Measurements from ENCODE around the gene PRKD2.

Gene PRKD2

GRCh38 chr19:46739290-46739771, 22.4 kb upstream of the PRKD2 start:
- DNase-seq: no peak

- DNase-seq: no peak
Measured at GRCh38 chr19:46737761-46738171, 20.9 kb upstream of the PRKD2 start.

- no peak for DNase-seq
Measured at GRCh38 chr19:46737298-46737654, 20.4 kb upstream of the PRKD2 start.

- DNase-seq: no peak
Measured at GRCh38 chr19:46736531-46737297, 19.8 kb upstream of the PRKD2 start.

- DNase-seq: no peak
Measured at GRCh38 chr19:46733690-46734292, 16.9 kb upstream of the PRKD2 start.

GRCh38 chr19:46732966-46733689, 16.2 kb upstream of the PRKD2 start:
- DNase-seq: no peak

GRCh38 chr19:46732172-46732938, 15.4 kb upstream of the PRKD2 start:
- DNase-seq: no peak

- DNase-seq: no peak
Measured at GRCh38 chr19:46731584-46731983, 14.7 kb upstream of the PRKD2 start.

- DNase-seq: no peak
Measured at GRCh38 chr19:46731007-46731501, 14.1 kb upstream of the PRKD2 start.

- DNase-seq: no peak
Measured at GRCh38 chr19:46730595-46730994, 13.7 kb upstream of the PRKD2 start.

- no peak for DNase-seq
Measured at GRCh38 chr19:46730187-46730586, 13.3 kb upstream of the PRKD2 start.

- DNase-seq: no peak
Measured at GRCh38 chr19:46729696-46730095, 12.8 kb upstream of the PRKD2 start.

- no peak for DNase-seq
Measured at GRCh38 chr19:46728693-46729339, 11.9 kb upstream of the PRKD2 start.

- no peak for DNase-seq
Measured at GRCh38 chr19:46728208-46728607, 11.3 kb upstream of the PRKD2 start.

- no peak for DNase-seq
Measured at GRCh38 chr19:46727757-46728156, 10.8 kb upstream of the PRKD2 start.

- DNase-seq: no peak
Measured at GRCh38 chr19:46726971-46727501, 10.1 kb upstream of the PRKD2 start.

GRCh38 chr19:46726551-46726950, 9.6 kb upstream of the PRKD2 start:
- DNase-seq: no peak

- no peak for DNase-seq
Measured at GRCh38 chr19:46725859-46726393, 9.0 kb upstream of the PRKD2 start.

GRCh38 chr19:46725036-46725820, 8.3 kb upstream of the PRKD2 start:
- DNase-seq: no peak

- DNase-seq: no peak
Measured at GRCh38 chr19:46724468-46724867, 7.6 kb upstream of the PRKD2 start.

- no peak for DNase-seq
Measured at GRCh38 chr19:46723471-46723870, 6.6 kb upstream of the PRKD2 start.

All from NCI-H1436 treated with DMSO at 0.1 percent for 48 hours (cell line).